Thyroid gland (tissue), 4 donors: ENCODE measurements around the gene EML6. TPM values are rescaled to one million over a fixed set of nuclear protein-coding genes. Genes with fewer than 3 reads are reported as not detected.

Experiments
- DNase-seq, 2 donors: peaks; one replicate each; pipeline ENCODE4 v3.0.0-alpha.2; 2019
- H3K27ac ChIP-seq, 3 donors: fragments of 200-600 bp; sonication (generic); 1 replicate in 2 of 3; 2 replicates in 1 of 3; pipeline ENCODE4 v1.5.1; 2016 to 2019; ENCODE audit warnings: mild to moderate bottlenecking in 1 of 3, moderate library complexity in 1 of 3
- H3K27me3 ChIP-seq: fragments of 200-600 bp; sonication (generic); one replicate; pipeline ENCODE4 v1.5.1; 2019
- H3K36me3 ChIP-seq, 2 donors: fragments of 200-600 bp; sonication (generic); one replicate each; pipeline ENCODE4 v1.5.1; 2016 to 2019
- H3K4me1 ChIP-seq, 2 donors: fragments of 200-600 bp; sonication (generic); one replicate each; pipeline ENCODE4 v1.5.1; 2017 to 2019
- H3K4me3 ChIP-seq, 3 donors: fragments of 200-600 bp; sonication (generic); replicated peaks in 1 of 3; 1 replicate in 2 of 3; 2 replicates in 1 of 3; pipeline ENCODE4 v1.5.1; 2016; ENCODE audit warnings: mild to moderate bottlenecking in 1 of 3
- H3K9me3 ChIP-seq: fragments of 200-600 bp; sonication (generic); one replicate; pipeline ENCODE4 v1.5.1; 2017
- CTCF ChIP-seq, 6 experiments: fragments of 200-600 bp in 3 of 6; fragments of 450-650 bp in 3 of 6; sonication (generic) in 3 of 6; IDR thresholded peaks; one replicate each; pipeline ENCODE4 v1.5.1; 2016 to 2019; ENCODE audit warnings: antibody characterized with exemption in 6 of 6, mild to moderate bottlenecking in 2 of 6, inconsistent platforms in 1 of 6, moderate library complexity in 1 of 6
- POLR2A ChIP-seq, 2 donors: fragments of 450-650 bp; IDR thresholded peaks; one replicate each; pipeline ENCODE4 v1.6.1; 2017; ENCODE audit warnings: antibody characterized with exemption in 2 of 2, mild to moderate bottlenecking in 2 of 2, moderate library complexity in 1 of 2
- WGBS, 2 donors: methylation state at CpG; one replicate each; pipeline ENCODE4 v1.1.5; 2017; 5-methylcytosine and 5-hydroxymethylcytosine counted together
- intact Hi-C: fragments of 100-400 bp; cut with DNase I; formaldehyde crosslinking; loops from one replicate; pipeline ENCODE4 v1.15.1; 2023
- total RNA-seq, 4 donors: library from RNA; depleted of rRNA; stranded (reverse); fragments of >200 nt; gene quantifications; one replicate each; pipeline ENCODE4 v1.2.3, GENCODE V29; 2016

EML6 gene
- total RNA-seq, 4 donors from 2014 or later, result 5.6 to 24.8 (median 20.3) TPM

GRCh38 chr2:54815148-54815539, 91.7 kb downstream of the EML6 start:
- TF ChIP-seq POLR2A (IDR thresholded peaks at IDR 0.05) (no peak), CTCF (IDR thresholded peaks at IDR 0.05) (no peak)
- intact Hi-C loops, result loop anchor here (10.0 kb wide), 1 partner anchor 50 kb away; no protein-coding TSS in a partner anchor
- no peak overlapping the region for H3K4me3 ChIP-seq
- no peaks in the 10 kb centered on the region for H3K36me3 ChIP-seq
- no peak for DNase-seq
- H3K27ac ChIP-seq, result no peak overlapping the region
- H3K9me3 ChIP-seq, result no peaks in the 10 kb centered on the region
- no peaks in the 10 kb centered on the region for H3K4me1 ChIP-seq
- no peaks in the 10 kb centered on the region for H3K27me3 ChIP-seq
- 73 to 91% methylated on average over 1 of the region's 1 CpG for WGBS, 2 donors

DNA sequence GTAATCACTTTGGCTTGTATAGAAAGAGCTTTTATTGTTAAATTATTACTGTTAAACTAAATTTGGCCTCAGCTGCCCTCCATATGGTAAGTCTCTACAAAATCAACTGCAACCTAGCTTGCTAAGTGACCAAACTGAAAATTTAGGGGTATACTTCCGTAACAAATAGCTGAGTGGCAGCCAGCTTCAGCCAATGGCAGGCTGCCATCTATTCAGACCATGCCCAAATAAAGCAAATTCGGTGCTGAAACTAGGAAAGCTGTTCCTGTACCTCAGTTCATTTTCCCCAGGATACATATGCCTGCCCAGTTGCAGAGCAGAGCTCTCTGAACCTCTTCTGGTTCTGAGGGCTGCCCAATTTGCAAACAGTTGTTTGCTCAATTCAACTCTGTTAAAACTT, 94.8 kb downstream of the EML6 start:
- intact Hi-C loops, result loop anchor here (10.0 kb wide), 1 partner anchor 47 kb away; no protein-coding TSS in a partner anchor
- Histone ChIP-seq H3K4me1 (no peaks in the 10 kb centered on the region), H3K36me3 (no peaks in the 10 kb centered on the region), H3K4me3 (no peak overlapping the region), H3K27me3 (no peaks in the 10 kb centered on the region), H3K27ac (no peak overlapping the region), H3K9me3 (no peaks in the 10 kb centered on the region)
- DNase-seq, result no peak
- TF ChIP-seq CTCF (IDR thresholded peaks at IDR 0.05), result no peak
- no peak for TF ChIP-seq POLR2A (IDR thresholded peaks at IDR 0.05)
- WGBS, 2 donors, result 96 to 98% methylated on average over 2 of the region's 2 CpGs

GRCh38 chr2:54820558-54820957, 97.1 kb downstream of the EML6 start:
- intact Hi-C loops, result no loop called here
- WGBS, 2 donors, result 79 to 86% methylated on average over 3 of the region's 3 CpGs
- H3K4me3 ChIP-seq, result no peak overlapping the region

DNA sequence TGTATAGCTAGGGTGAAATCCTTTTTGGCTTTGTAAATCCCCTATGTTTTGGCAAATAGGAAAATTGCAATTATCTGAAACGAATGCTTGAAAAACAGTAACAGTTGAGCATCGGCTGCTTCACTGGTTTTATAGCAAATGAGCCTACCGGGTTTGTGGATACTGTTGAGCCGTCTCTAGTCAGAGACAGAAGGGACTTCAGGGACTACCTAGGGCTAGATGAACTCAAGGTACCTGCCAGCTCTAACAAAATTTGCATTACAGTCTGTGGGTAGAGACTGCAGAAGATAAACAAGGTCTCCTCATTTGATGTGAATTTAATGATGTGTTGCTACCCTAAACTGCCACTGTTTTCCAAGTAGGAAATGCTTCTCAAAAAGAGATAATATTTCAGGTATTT, 101.1 kb downstream of the EML6 start:
- H3K36me3 ChIP-seq, result no peaks in the 10 kb centered on the region
- no peaks in the 10 kb centered on the region for H3K27me3 ChIP-seq
- no peak overlapping the region for H3K27ac ChIP-seq
- DNase-seq, result no peak
- intact Hi-C loops, result no loop called here
- WGBS, 2 donors, result 89% methylated on average over 4 of the region's 4 CpGs
- H3K9me3 ChIP-seq, result no peaks in the 10 kb centered on the region
- no peak for TF ChIP-seq CTCF (IDR thresholded peaks at IDR 0.05)
- no peak for TF ChIP-seq POLR2A (IDR thresholded peaks at IDR 0.05)
- H3K4me1 ChIP-seq, result no peaks in the 10 kb centered on the region
- no peak overlapping the region for H3K4me3 ChIP-seq

More at GRCh38 chr2:54820558-54820957, 97.1 kb downstream of the EML6 start:
- Histone ChIP-seq H3K27ac (no peak overlapping the region), H3K27me3 (no peaks in the 10 kb centered on the region), H3K9me3 (no peaks in the 10 kb centered on the region), H3K4me1 (no peaks in the 10 kb centered on the region), H3K36me3 (no peaks in the 10 kb centered on the region)
- no peak for TF ChIP-seq POLR2A (IDR thresholded peaks at IDR 0.05)
- TF ChIP-seq CTCF (IDR thresholded peaks at IDR 0.05), result no peak
- no peak for DNase-seq

GRCh38 chr2:54830546-54830945, 107.1 kb downstream of the EML6 start:
- no peaks in the 10 kb centered on the region for H3K36me3 ChIP-seq
- no peaks in the 10 kb centered on the region for H3K4me1 ChIP-seq
- intact Hi-C loops, result no loop called here
- no peaks in the 10 kb centered on the region for H3K9me3 ChIP-seq
- no peak overlapping the region for H3K27ac ChIP-seq
- TF ChIP-seq POLR2A (IDR thresholded peaks at IDR 0.05), result no peak
- no peak overlapping the region for H3K4me3 ChIP-seq
- 79 to 85% methylated on average over 8 of the region's 8 CpGs for whole genome bisulfite sequencing, 2 donors
- no peaks in the 10 kb centered on the region for H3K27me3 ChIP-seq
- no peak for DNase-seq

GRCh38 chr2:54831480-54831879, 108.0 kb downstream of the EML6 start:
- DNase-seq, result no peak
- 92% methylated on average over 6 to 9 of the region's 9 CpGs for WGBS, 2 donors
- Histone ChIP-seq H3K36me3 (no peaks in the 10 kb centered on the region), H3K9me3 (no peaks in the 10 kb centered on the region), H3K4me1 (no peaks in the 10 kb centered on the region), H3K27me3 (no peaks in the 10 kb centered on the region), H3K4me3 (no peak overlapping the region), H3K27ac (no peak overlapping the region)
- intact Hi-C loops, result no loop called here
- TF ChIP-seq CTCF (IDR thresholded peaks at IDR 0.05) (no peak), POLR2A (IDR thresholded peaks at IDR 0.05) (no peak)
